ENCODE measurements around the gene MORN1.

MORN1 gene

GRCh38 chr1:2300851-2301606, 90.3 kb downstream of the MORN1 start:
- Histone ChIP-seq H3K4me2 (ENCODE audit: low read length, poor library complexity, severe bottlenecking) (no peak overlapping the region), H2BK120ac (ENCODE audit: low read depth, low read length) (peak overlapping the region; percentile 50), H2BK15ac (ENCODE audit: low read depth, poor library complexity, severe bottlenecking) (peak overlapping the region; percentile 40), H3K9me3 (ENCODE audit: control insufficient read depth, low read length) (no peaks in the 10 kb centered on the region), H2AK5ac (ENCODE audit: low read length, severe bottlenecking) (no peak overlapping the region), H3K36me3 (ENCODE audit: control insufficient read depth in 1 of 2, insufficient read depth in 2 of 2, low read depth in 1 of 2, low read length in 2 of 2) (peaks cover 26 to 74% of the 10 kb centered on the region in 2 experiments), H3K27ac (ENCODE audit: low read length, poor library complexity, severe bottlenecking) (no peak overlapping the region), H3K27me3 (ENCODE audit: control insufficient read depth in 1 of 2, insufficient read depth in 1 of 2, low read length in 2 of 2) (no peaks in the 10 kb centered on the region), H2AFZ (ENCODE audit: low read depth, low read length) (no peak overlapping the region), H3K4me3 (ENCODE audit: insufficient read depth in 1 of 2, low read depth in 1 of 2, low read length in 2 of 2) (peak overlapping the region in 1 of 2 experiments; percentile 44), H4K91ac (ENCODE audit: low read length) (no peak overlapping the region), H3K79me1 (replicated peaks; ENCODE audit: low read length, poor library complexity, severe bottlenecking) (peaks cover 23% of the 10 kb centered on the region), H2BK12ac (ENCODE audit: low read length in 2 of 2) (no peak overlapping the region), H4K8ac (ENCODE audit: low read length) (no peak overlapping the region), H3K23ac (ENCODE audit: low read length in 2 of 2) (no peak overlapping the region), H3K9ac (ENCODE audit: low read length) (peak overlapping the region; percentile 71), H3K14ac (ENCODE audit: low read length in 2 of 2) (no peak overlapping the region), H3K18ac (ENCODE audit: low read depth in 1 of 2, low read length in 2 of 2) (no peak overlapping the region), H2BK5ac (ENCODE audit: low read depth, low read length, poor library complexity, severe bottlenecking) (no peak overlapping the region), H3K4me1 (ENCODE audit: control insufficient read depth, insufficient read depth, low read depth, low read length) (peaks cover 22% of the 10 kb centered on the region), H3K4ac (ENCODE audit: low read depth in 1 of 2, low read length in 2 of 2) (no peak overlapping the region)
- 91% methylated on average over 37 of the region's 37 CpGs for WGBS
- no peak for DNase-seq

GRCh38 chr1:2300004-2300771, 91.2 kb downstream of the MORN1 start:
- peaks cover 26% of the 10 kb centered on the region for H3K4me1 ChIP-seq (ENCODE audit: control insufficient read depth, insufficient read depth, low read depth, low read length)
- H2AFZ ChIP-seq (ENCODE audit: low read depth, low read length) = no peak overlapping the region
- H3K14ac ChIP-seq (ENCODE audit: low read length in 2 of 2) = peak overlapping the region in 1 of 2 experiments; percentile 23
- H2AK5ac ChIP-seq (ENCODE audit: low read length, severe bottlenecking) = no peak overlapping the region
- no peak overlapping the region for H3K18ac ChIP-seq (ENCODE audit: low read depth in 1 of 2, low read length in 2 of 2)
- no peak overlapping the region for H2BK5ac ChIP-seq (ENCODE audit: low read depth, low read length, poor library complexity, severe bottlenecking)
- H3K4me3 ChIP-seq (ENCODE audit: insufficient read depth in 1 of 2, low read depth in 1 of 2, low read length in 2 of 2) = peak overlapping the region in 1 of 2 experiments; percentile 44
- H4K91ac ChIP-seq (ENCODE audit: low read length) = peak overlapping the region; percentile 41
- H3K4ac ChIP-seq (ENCODE audit: low read depth in 1 of 2, low read length in 2 of 2) = peak overlapping the region in 1 of 2 experiments; percentile 35
- peaks cover 22 to 69% of the 10 kb centered on the region in 2 experiments for H3K36me3 ChIP-seq (ENCODE audit: control insufficient read depth in 1 of 2, insufficient read depth in 2 of 2, low read depth in 1 of 2, low read length in 2 of 2)
- H3K9me3 ChIP-seq (ENCODE audit: control insufficient read depth, low read length) = no peaks in the 10 kb centered on the region
- no peak overlapping the region for H3K27ac ChIP-seq (ENCODE audit: low read length, poor library complexity, severe bottlenecking)
- 83% methylated on average over 32 of the region's 32 CpGs for WGBS
- no peaks in the 10 kb centered on the region for H3K27me3 ChIP-seq (ENCODE audit: control insufficient read depth in 1 of 2, insufficient read depth in 1 of 2, low read length in 2 of 2)
- peaks cover 15% of the 10 kb centered on the region for H3K79me1 ChIP-seq (replicated peaks; ENCODE audit: low read length, poor library complexity, severe bottlenecking)
- H2BK120ac ChIP-seq (ENCODE audit: low read depth, low read length) = no peak overlapping the region
- no peak overlapping the region for H3K4me2 ChIP-seq (ENCODE audit: low read length, poor library complexity, severe bottlenecking)
- DNase-seq = no peak
- H2BK12ac ChIP-seq (ENCODE audit: low read length in 2 of 2) = peak overlapping the region in 1 of 2 experiments; percentile 21
- H4K8ac ChIP-seq (ENCODE audit: low read length) = no peak overlapping the region
- H3K9ac ChIP-seq (ENCODE audit: low read length) = peak overlapping the region; percentile 71
- peak overlapping the region; percentile 40 for H2BK15ac ChIP-seq (ENCODE audit: low read depth, poor library complexity, severe bottlenecking)
- H3K23ac ChIP-seq (ENCODE audit: low read length in 2 of 2) = peak overlapping the region in 1 of 2 experiments; percentile 14

- Histone ChIP-seq H3K79me1 (replicated peaks; ENCODE audit: low read length, poor library complexity, severe bottlenecking) (peaks cover 6% of the 10 kb centered on the region), H2BK12ac (ENCODE audit: low read length in 2 of 2) (no peak overlapping the region), H3K36me3 (ENCODE audit: control insufficient read depth in 1 of 2, insufficient read depth in 2 of 2, low read depth in 1 of 2, low read length in 2 of 2) (peaks cover 12 to 63% of the 10 kb centered on the region in 2 experiments), H2BK15ac (ENCODE audit: low read depth, poor library complexity, severe bottlenecking) (no peak overlapping the region), H3K14ac (ENCODE audit: low read length in 2 of 2) (peak overlapping the region in 1 of 2 experiments; percentile 14), H3K27ac (ENCODE audit: low read length, poor library complexity, severe bottlenecking) (no peak overlapping the region), H3K4ac (ENCODE audit: low read depth in 1 of 2, low read length in 2 of 2) (no peak overlapping the region), H3K4me1 (ENCODE audit: control insufficient read depth, insufficient read depth, low read depth, low read length) (peaks cover 35% of the 10 kb centered on the region), H2BK5ac (ENCODE audit: low read depth, low read length, poor library complexity, severe bottlenecking) (no peak overlapping the region), H3K4me3 (ENCODE audit: insufficient read depth in 1 of 2, low read depth in 1 of 2, low read length in 2 of 2) (no peak overlapping the region), H3K9me3 (ENCODE audit: control insufficient read depth, low read length) (no peaks in the 10 kb centered on the region), H4K8ac (ENCODE audit: low read length) (no peak overlapping the region), H3K18ac (ENCODE audit: low read depth in 1 of 2, low read length in 2 of 2) (no peak overlapping the region), H2AK5ac (ENCODE audit: low read length, severe bottlenecking) (no peak overlapping the region), H3K4me2 (ENCODE audit: low read length, poor library complexity, severe bottlenecking) (no peak overlapping the region), H2AFZ (ENCODE audit: low read depth, low read length) (no peak overlapping the region), H3K23ac (ENCODE audit: low read length in 2 of 2) (no peak overlapping the region), H2BK120ac (ENCODE audit: low read depth, low read length) (no peak overlapping the region), H4K91ac (ENCODE audit: low read length) (peak overlapping the region; percentile 41), H3K27me3 (ENCODE audit: control insufficient read depth in 1 of 2, insufficient read depth in 1 of 2, low read length in 2 of 2) (no peaks in the 10 kb centered on the region), H3K9ac (ENCODE audit: low read length) (peak overlapping the region; percentile 71)
- no peak for DNase-seq
- 89% methylated on average over 24 of the region's 24 CpGs for WGBS
These were observed 92.2 kb downstream of the MORN1 start for GRCh38 chr1:2299131-2299627.

DNA sequence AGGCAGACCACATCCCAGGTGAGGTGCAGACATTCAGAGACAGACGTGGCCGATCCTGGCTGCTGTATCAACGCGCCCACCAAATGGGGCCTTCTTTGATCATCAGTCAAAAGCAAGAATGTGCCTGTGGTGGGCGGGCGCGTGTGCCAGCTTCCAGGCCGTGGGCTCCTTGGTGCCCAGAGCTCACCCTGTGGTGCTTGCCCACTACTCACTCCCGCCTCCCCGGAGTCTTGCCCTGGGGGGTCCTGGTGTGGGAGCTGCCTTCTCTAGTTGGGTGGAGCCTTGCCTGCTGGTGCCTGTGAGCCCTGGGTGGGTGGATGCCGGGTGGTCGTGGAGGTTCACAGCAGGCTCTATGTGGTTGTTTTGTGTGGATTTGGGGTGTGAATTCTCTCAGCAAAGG, 92.7 kb downstream of the MORN1 start:
- Histone ChIP-seq H2BK12ac (ENCODE audit: low read length in 2 of 2) (no peak overlapping the region), H3K79me1 (replicated peaks; ENCODE audit: low read length, poor library complexity, severe bottlenecking) (peaks cover under 1% of the 10 kb centered on the region), H2BK5ac (ENCODE audit: low read depth, low read length, poor library complexity, severe bottlenecking) (no peak overlapping the region), H3K9ac (ENCODE audit: low read length) (no peak overlapping the region), H3K4me1 (ENCODE audit: control insufficient read depth, insufficient read depth, low read depth, low read length) (peaks cover 40% of the 10 kb centered on the region), H2AFZ (ENCODE audit: low read depth, low read length) (no peak overlapping the region), H4K8ac (ENCODE audit: low read length) (peak overlapping the region; percentile 19), H3K4ac (ENCODE audit: low read depth in 1 of 2, low read length in 2 of 2) (no peak overlapping the region), H3K27me3 (ENCODE audit: control insufficient read depth in 1 of 2, insufficient read depth in 1 of 2, low read length in 2 of 2) (no peaks in the 10 kb centered on the region), H2AK5ac (ENCODE audit: low read length, severe bottlenecking) (no peak overlapping the region), H2BK15ac (ENCODE audit: low read depth, poor library complexity, severe bottlenecking) (no peak overlapping the region), H3K9me3 (ENCODE audit: control insufficient read depth, low read length) (no peaks in the 10 kb centered on the region), H3K36me3 (ENCODE audit: control insufficient read depth in 1 of 2, insufficient read depth in 2 of 2, low read depth in 1 of 2, low read length in 2 of 2) (peaks cover 7 to 61% of the 10 kb centered on the region in 2 experiments), H3K4me2 (ENCODE audit: low read length, poor library complexity, severe bottlenecking) (no peak overlapping the region), H3K27ac (ENCODE audit: low read length, poor library complexity, severe bottlenecking) (no peak overlapping the region), H3K23ac (ENCODE audit: low read length in 2 of 2) (no peak overlapping the region), H3K14ac (ENCODE audit: low read length in 2 of 2) (no peak overlapping the region), H2BK120ac (ENCODE audit: low read depth, low read length) (no peak overlapping the region), H3K4me3 (ENCODE audit: insufficient read depth in 1 of 2, low read depth in 1 of 2, low read length in 2 of 2) (no peak overlapping the region), H4K91ac (ENCODE audit: low read length) (no peak overlapping the region), H3K18ac (ENCODE audit: low read depth in 1 of 2, low read length in 2 of 2) (peak overlapping the region in 1 of 2 experiments; percentile 14)
- DNase-seq = no peak
- 93% methylated on average over 12 of the region's 12 CpGs for WGBS
